PC-9 (cell line): ENCODE results near the gene RBM10. TPM values are rescaled to one million over a fixed set of nuclear protein-coding genes. Genes with fewer than 3 reads are reported as not detected.

Experiments used
- BruUV-seq: library from RNA; stranded (reverse); fragments of 400-500 nt; replicated peaks from 2 replicates; lab custom pipeline; 2021; lab: Mats Ljungman, UMichigan
- CTCF ChIA-PET: fragments of 300-600 bp; sonication (Branson Sonifier 250); formaldehyde crosslinking; loops from one replicate; lab custom pipeline; 2022; ENCODE audit warnings: antibody characterized with exemption; lab: Charles Lee
- POLR2A ChIA-PET: fragments of 300-600 bp; sonication (Branson Sonifier 250); formaldehyde crosslinking; loops from one replicate; lab custom pipeline; 2022; ENCODE audit warnings: antibody characterized with exemption; ENCODE audit not compliant: unreplicated experiment; lab: Charles Lee
- DNase-seq, 2 experiments: peaks; one replicate each; pipeline versions ENCODE4 v3.0.0 to v3.0.0-alpha.2; 2015 to 2022; ENCODE audit warnings: mixed read lengths in 1 of 2
- H2AFZ ChIP-seq: fragments of 200-600 bp; sonication (generic); 2 replicates; pipeline ENCODE4 v1.8.1; 2017; ENCODE audit warnings: antibody characterized with exemption
- H3F3A ChIP-seq: fragments of 200-600 bp; sonication (generic); 2 replicates; pipeline ENCODE4 v1.8.1; 2017; ENCODE audit warnings: antibody characterized with exemption, mild to moderate bottlenecking, low read depth; ENCODE audit not compliant: insufficient read depth
- H3K27ac ChIP-seq: fragments of 200-600 bp; sonication (generic); 2 replicates; pipeline ENCODE4 v1.6.1; 2016; ENCODE audit warnings: mixed run types
- H3K27me3 ChIP-seq: fragments of 200-600 bp; sonication (generic); 2 replicates; pipeline ENCODE4 v1.6.1; 2016; ENCODE audit warnings: low read depth, mixed run types; ENCODE audit not compliant: insufficient read depth
- H3K36me3 ChIP-seq: fragments of 200-600 bp; sonication (generic); 2 replicates; pipeline ENCODE4 v1.6.1; 2016; ENCODE audit warnings: low read depth, mixed run types
- H3K4me1 ChIP-seq: fragments of 200-600 bp; sonication (generic); replicated peaks from 2 replicates; pipeline ENCODE4 v1.6.1; 2016; ENCODE audit warnings: mixed run types; ENCODE audit not compliant: insufficient read depth
- H3K4me2 ChIP-seq: fragments of 200-600 bp; sonication (generic); 2 replicates; pipeline ENCODE4 v1.6.1; 2017; ENCODE audit warnings: mixed run types
- H3K4me3 ChIP-seq: fragments of 200-600 bp; sonication (generic); 2 replicates; pipeline ENCODE4 v1.6.1; 2016; ENCODE audit warnings: mixed run types
- H3K79me2 ChIP-seq: fragments of 200-600 bp; sonication (generic); 2 replicates; pipeline ENCODE4 v1.6.1; 2017; ENCODE audit warnings: low read depth, mixed run types
- H3K9me2 ChIP-seq: fragments of 200-600 bp; sonication (generic); 2 replicates; pipeline ENCODE4 v1.8.1; 2017; ENCODE audit warnings: mild to moderate bottlenecking; ENCODE audit not compliant: insufficient read depth
- H3K9me3 ChIP-seq: fragments of 200-600 bp; sonication (generic); 2 replicates; pipeline ENCODE4 v1.8.1; 2016; ENCODE audit warnings: low read depth; ENCODE audit not compliant: insufficient read depth
- H4K20me1 ChIP-seq: fragments of 200-600 bp; sonication (generic); 2 replicates; pipeline ENCODE4 v1.8.1; 2017; ENCODE audit not compliant: insufficient read depth
- CTCF ChIP-seq: fragments of 200-600 bp; sonication (generic); conservative IDR thresholded peaks from 2 replicates; pipeline ENCODE4 v1.6.1; 2017; ENCODE audit warnings: mixed run types, antibody characterized with exemption, mild to moderate bottlenecking, moderate library complexity
- EZH2 ChIP-seq: fragments of 200-600 bp; sonication (generic); IDR thresholded peaks from 2 replicates; pipeline ENCODE4 v1.8.0; 2017; ENCODE audit warnings: antibody characterized with exemption, low read depth
- intact Hi-C: fragments of 100-400 bp; cut with micrococcal nuclease; formaldehyde crosslinking; loops from one replicate; pipeline ENCODE4 v1.10.0; 2022; ENCODE audit not compliant: unreplicated experiment
- total RNA-seq: library from RNA; stranded (reverse); gene quantifications from 2 replicates; pipeline ENCODE4 v1.2.3, GENCODE V29; 2021

The RBM10 gene
- total RNA-seq, 1 experiment from 2014 or later, result 34.8 TPM

DNA sequence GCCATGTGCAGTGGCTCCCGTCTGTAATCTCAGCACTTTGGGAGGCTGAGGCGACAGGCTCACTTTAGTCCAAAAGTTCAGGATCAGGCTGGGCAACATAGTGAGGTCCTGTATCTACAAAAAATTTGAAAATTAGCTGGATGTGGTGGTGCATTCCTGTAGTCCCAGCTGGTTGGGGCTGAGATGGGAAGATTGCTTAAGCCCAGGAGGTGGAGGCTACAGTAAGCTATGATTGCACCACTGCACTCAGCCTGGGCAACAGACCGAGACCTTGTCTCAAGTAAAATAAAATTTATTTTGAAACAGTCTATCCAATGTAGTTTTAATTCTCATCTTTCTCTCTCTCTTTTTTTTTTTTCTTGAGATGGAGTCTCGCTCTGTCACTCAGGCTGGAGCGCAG, 21.1 kb downstream of the RBM10 start:
- H3K36me3 ChIP-seq, result no peaks in the 10 kb centered on the region
- H3K9me3 ChIP-seq, result no peaks in the 10 kb centered on the region
- no peaks in the 10 kb centered on the region for H4K20me1 ChIP-seq
- H3F3A ChIP-seq, result no peaks in the 10 kb centered on the region
- POLR2A ChIA-PET, result no interaction called here
- intact Hi-C loops, result no loop called here
- no peaks in the 10 kb centered on the region for H3K27me3 ChIP-seq
- H3K4me2 ChIP-seq, result no peak overlapping the region
- BruUV-seq, result no TSS peak
- no peak for TF ChIP-seq CTCF
- no peak overlapping the region for H3K27ac ChIP-seq
- no peaks in the 10 kb centered on the region for H3K4me1 ChIP-seq
- DNase-seq, result no peak
- no peaks in the 10 kb centered on the region for H3K79me2 ChIP-seq
- CTCF ChIA-PET, result no interaction called here
- H2AFZ ChIP-seq, result no peak overlapping the region
- no peaks in the 10 kb centered on the region for H3K9me2 ChIP-seq
- H3K4me3 ChIP-seq, result no peak overlapping the region

DNA sequence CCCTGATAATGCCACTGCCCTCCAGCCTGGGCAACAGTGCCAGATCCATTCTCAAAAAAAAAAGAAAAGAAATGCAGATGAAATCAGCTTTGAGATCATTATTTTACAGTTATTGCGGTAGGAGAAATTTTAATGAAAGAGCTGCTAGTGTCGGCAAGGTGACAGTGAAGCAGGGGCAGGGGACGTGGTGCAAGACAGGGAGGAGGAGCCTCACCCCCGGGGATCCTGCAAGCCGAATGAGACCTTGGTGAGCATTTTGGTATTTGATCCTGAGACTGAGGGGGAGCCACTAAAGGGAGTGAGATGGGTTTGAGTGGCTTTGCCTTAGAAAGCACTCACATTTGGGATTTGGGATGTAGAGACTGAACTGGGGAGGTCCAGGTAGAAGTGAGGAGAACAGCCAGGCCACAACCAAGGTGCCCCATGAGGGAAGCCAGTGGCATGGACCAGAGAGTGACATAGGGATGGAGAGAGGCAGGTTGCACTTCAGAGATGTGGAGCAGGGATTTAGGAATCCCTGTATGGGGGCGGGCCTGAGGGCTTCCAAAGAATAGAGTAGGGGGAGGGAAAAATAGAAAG, 23.6 kb downstream of the RBM10 start:
- Histone ChIP-seq H3K4me1 (no peaks in the 10 kb centered on the region), H3K9me3 (no peaks in the 10 kb centered on the region), H3F3A (no peaks in the 10 kb centered on the region), H3K27me3 (no peaks in the 10 kb centered on the region), H3K36me3 (no peaks in the 10 kb centered on the region), H3K79me2 (no peaks in the 10 kb centered on the region), H3K4me3 (no peak overlapping the region), H2AFZ (no peak overlapping the region), H3K27ac (no peak overlapping the region), H3K4me2 (no peak overlapping the region), H3K9me2 (no peaks in the 10 kb centered on the region), H4K20me1 (no peaks in the 10 kb centered on the region)
- TF ChIP-seq EZH2, result no peak
- TF ChIP-seq CTCF, result no peak
- POLR2A ChIA-PET, result no interaction called here
- BruUV-seq, result no TSS peak
- CTCF ChIA-PET, result no interaction called here
- intact Hi-C loops, result no loop called here
- DNase-seq, result no peak

GRCh38 chrX:47169273-47169672, 24.3 kb downstream of the RBM10 start:
- Histone ChIP-seq H3K9me2 (no peaks in the 10 kb centered on the region), H3F3A (no peaks in the 10 kb centered on the region), H3K4me2 (no peak overlapping the region), H3K4me3 (no peak overlapping the region), H4K20me1 (no peaks in the 10 kb centered on the region), H3K36me3 (no peaks in the 10 kb centered on the region), H3K27ac (no peak overlapping the region), H3K4me1 (no peaks in the 10 kb centered on the region), H3K27me3 (no peaks in the 10 kb centered on the region), H3K9me3 (no peaks in the 10 kb centered on the region), H2AFZ (no peak overlapping the region), H3K79me2 (no peaks in the 10 kb centered on the region)
- ChIA-PET POLR2A (no interaction called here), CTCF (no interaction called here)
- no TSS peak for BruUV-seq
- no peak for TF ChIP-seq CTCF
- TF ChIP-seq EZH2, result no peak
- no peak for DNase-seq
- intact Hi-C loops, result no loop called here
